Amniotic stem cell (primary cell): ENCODE measurements around the gene TNS3.

Experiments
- DNase-seq: peaks from one replicate; lab custom pipeline; 2025; lab: John Stamatoyannopoulos, UW

Gene TNS3

GRCh38 chr7:47347346-47347745 lies 234.6 kb downstream of the TNS3 start:
- no peak for DNase-seq

- no peak for DNase-seq
Measured at GRCh38 chr7:47346377-47346914, 235.5 kb downstream of the TNS3 start.

GRCh38 chr7:47345857-47346298 lies 236.0 kb downstream of the TNS3 start:
- DNase-seq = no peak

- no peak for DNase-seq
Measured at GRCh38 chr7:47344171-47344955, 237.5 kb downstream of the TNS3 start.

GRCh38 chr7:47343061-47343455 lies 238.9 kb downstream of the TNS3 start:
- no peak for DNase-seq

- DNase-seq = no peak
Measured at GRCh38 chr7:47342296-47343060, 239.4 kb downstream of the TNS3 start.

GRCh38 chr7:47340517-47340916 lies 241.4 kb downstream of the TNS3 start:
- no peak for DNase-seq

- no peak for DNase-seq
Measured at GRCh38 chr7:47338026-47338425, 243.9 kb downstream of the TNS3 start.

- no peak for DNase-seq
Measured at GRCh38 chr7:47337531-47337930, 244.4 kb downstream of the TNS3 start.

GRCh38 chr7:47336472-47337425 lies 245.2 kb downstream of the TNS3 start:
- no peak for DNase-seq

GRCh38 chr7:47335557-47336471 lies 246.1 kb downstream of the TNS3 start:
- no peak for DNase-seq

- no peak for DNase-seq
Measured at GRCh38 chr7:47335071-47335470, 246.8 kb downstream of the TNS3 start.

- no peak for DNase-seq
Measured at GRCh38 chr7:47333959-47334358, 248.0 kb downstream of the TNS3 start.

- no peak for DNase-seq
Measured at GRCh38 chr7:47333554-47333887, 248.4 kb downstream of the TNS3 start.

GRCh38 chr7:47332681-47333553 lies 249.0 kb downstream of the TNS3 start:
- no peak for DNase-seq

- no peak for DNase-seq
Measured at GRCh38 chr7:47332213-47332612, 249.7 kb downstream of the TNS3 start.

GRCh38 chr7:47331179-47331565 lies 250.7 kb downstream of the TNS3 start:
- no peak for DNase-seq

GRCh38 chr7:47330561-47331178 lies 251.2 kb downstream of the TNS3 start:
- no peak for DNase-seq

- DNase-seq = no peak
Measured at GRCh38 chr7:47330026-47330425, 251.9 kb downstream of the TNS3 start.
